ENCODE data around the gene SLC25A25. TPM values are rescaled to one million over a fixed set of nuclear protein-coding genes. Genes with fewer than 3 reads are reported as not detected.
"Not testable (repeated sequence)": the region's sequence is repeated elsewhere in the genome, so short reads cannot be mapped to it uniquely, and the experiment has no call there.

Gene SLC25A25
- total RNA-seq, 1 experiment from 2014 or later: 10.7 TPM

DNA sequence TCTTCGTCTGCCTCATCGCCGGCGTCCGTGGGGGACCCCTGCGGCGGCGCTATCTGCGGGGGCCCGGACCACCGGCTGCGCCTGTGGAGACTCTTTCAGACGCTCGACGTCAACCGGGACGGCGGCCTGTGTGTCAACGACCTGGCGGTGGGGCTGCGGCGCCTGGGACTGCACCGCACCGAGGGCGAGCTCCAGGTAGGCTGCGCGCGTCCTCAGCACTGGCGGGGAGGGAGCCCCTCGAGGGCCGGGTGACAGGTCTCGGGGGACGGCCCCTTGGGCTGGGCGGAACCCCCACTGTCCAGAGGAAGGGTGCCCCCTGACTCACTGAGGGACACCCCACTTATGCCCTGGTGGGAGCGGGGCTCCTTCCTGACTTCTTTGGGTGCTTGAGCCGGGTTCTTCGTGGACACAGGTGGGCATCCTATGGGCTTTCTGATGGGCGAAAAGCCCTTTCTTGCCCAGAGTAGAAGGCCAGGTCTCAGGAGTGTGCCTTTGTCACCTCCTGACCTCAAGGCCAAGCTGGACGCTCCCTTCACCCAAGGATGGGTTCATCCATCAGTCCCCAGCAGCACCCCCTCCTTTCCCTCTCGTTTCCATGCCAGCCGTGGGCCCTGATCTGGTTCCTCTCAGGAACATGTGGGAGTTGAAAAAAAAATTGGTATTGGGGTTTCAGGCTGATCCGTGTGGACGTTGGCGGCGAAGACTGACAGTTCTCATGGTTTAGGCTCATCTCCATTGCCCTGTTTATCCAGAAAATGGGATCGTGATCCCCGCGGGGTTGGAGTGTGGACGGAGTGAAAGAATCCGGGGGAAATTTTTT, 564 bp downstream of the SLC25A25 start:
- BruUV-seq (replicated peaks): no TSS peak
- in situ Hi-C loops (cut with HindIII; ENCODE audit: low pct_unique_long_range_greater_than_20kb, low sequenced_read_pairs): no loop called here
- no peak for DNase-seq (ENCODE audit: low read depth, low spot score)

DNA sequence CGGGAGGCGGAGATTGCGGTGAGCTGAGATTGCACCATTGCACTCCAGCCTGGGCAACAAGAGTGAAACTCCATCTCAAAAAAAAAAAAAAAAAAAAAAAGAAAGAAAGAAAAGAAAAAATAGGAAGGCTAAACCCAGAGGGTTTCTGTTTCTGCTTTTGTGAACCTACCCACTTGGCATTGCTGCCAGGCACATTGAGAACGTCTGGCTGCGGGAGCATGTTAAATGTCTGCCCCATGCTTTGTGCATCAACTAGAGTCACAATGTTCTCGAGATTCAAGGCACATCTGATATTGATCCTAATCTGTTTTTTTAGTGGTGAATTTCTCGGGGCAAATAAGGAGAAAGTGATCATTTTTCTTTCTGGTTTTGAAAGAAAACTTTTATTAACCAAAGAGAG, 2.8 kb downstream of the SLC25A25 start:
- in situ Hi-C loops (cut with HindIII; ENCODE audit: low pct_unique_long_range_greater_than_20kb, low sequenced_read_pairs): no loop called here
- Histone ChIP-seq H3K36me3 (ENCODE audit: control insufficient read depth, insufficient read depth, low read length) (no peaks in the 10 kb centered on the region), H3K27ac (ENCODE audit: low read length) (0 out of 2 replicates have a peak overlapping the region, but pooled peaks have one; percentile 29), H3K4me3 (ENCODE audit: low read depth in 2 of 2, low read length in 2 of 2) (no peak overlapping the region), H3K27me3 (ENCODE audit: control insufficient read depth, insufficient read depth, low read length) (no peaks in the 10 kb centered on the region), H3K4me1 (ENCODE audit: control insufficient read depth, insufficient read depth, low read length) (peaks cover 19% of the 10 kb centered on the region), H3K9me3 (ENCODE audit: control insufficient read depth, insufficient read depth, low read depth, low read length) (no peaks in the 10 kb centered on the region)
- no peak for ATAC-seq
- no TSS peak for BruUV-seq (replicated peaks)
- no peak for TF ChIP-seq TCF7L2 (IDR thresholded peaks at IDR 0.05; ENCODE audit: low read depth, low read length)
- TF ChIP-seq POLR2AphosphoS5 (IDR thresholded peaks at IDR 0.05; ENCODE audit: low read depth, low read length): no peak
- TF ChIP-seq, protein P1, sequence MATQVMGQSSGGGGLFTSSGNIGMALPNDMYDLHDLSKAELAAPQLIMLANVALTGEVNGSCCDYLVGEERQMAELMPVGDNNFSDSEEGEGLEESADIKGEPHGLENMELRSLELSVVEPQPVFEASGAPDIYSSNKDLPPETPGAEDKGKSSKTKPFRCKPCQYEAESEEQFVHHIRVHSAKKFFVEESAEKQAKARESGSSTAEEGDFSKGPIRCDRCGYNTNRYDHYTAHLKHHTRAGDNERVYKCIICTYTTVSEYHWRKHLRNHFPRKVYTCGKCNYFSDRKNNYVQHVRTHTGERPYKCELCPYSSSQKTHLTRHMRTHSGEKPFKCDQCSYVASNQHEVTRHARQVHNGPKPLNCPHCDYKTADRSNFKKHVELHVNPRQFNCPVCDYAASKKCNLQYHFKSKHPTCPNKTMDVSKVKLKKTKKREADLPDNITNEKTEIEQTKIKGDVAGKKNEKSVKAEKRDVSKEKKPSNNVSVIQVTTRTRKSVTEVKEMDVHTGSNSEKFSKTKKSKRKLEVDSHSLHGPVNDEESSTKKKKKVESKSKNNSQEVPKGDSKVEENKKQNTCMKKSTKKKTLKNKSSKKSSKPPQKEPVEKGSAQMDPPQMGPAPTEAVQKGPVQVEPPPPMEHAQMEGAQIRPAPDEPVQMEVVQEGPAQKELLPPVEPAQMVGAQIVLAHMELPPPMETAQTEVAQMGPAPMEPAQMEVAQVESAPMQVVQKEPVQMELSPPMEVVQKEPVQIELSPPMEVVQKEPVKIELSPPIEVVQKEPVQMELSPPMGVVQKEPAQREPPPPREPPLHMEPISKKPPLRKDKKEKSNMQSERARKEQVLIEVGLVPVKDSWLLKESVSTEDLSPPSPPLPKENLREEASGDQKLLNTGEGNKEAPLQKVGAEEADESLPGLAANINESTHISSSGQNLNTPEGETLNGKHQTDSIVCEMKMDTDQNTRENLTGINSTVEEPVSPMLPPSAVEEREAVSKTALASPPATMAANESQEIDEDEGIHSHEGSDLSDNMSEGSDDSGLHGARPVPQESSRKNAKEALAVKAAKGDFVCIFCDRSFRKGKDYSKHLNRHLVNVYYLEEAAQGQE (IDR thresholded peaks at IDR 0.05; ENCODE audit: insufficient read depth in 1 of 2, low read depth in 2 of 2, low read length in 1 of 2): no peak
- TF ChIP-seq, protein P2, sequence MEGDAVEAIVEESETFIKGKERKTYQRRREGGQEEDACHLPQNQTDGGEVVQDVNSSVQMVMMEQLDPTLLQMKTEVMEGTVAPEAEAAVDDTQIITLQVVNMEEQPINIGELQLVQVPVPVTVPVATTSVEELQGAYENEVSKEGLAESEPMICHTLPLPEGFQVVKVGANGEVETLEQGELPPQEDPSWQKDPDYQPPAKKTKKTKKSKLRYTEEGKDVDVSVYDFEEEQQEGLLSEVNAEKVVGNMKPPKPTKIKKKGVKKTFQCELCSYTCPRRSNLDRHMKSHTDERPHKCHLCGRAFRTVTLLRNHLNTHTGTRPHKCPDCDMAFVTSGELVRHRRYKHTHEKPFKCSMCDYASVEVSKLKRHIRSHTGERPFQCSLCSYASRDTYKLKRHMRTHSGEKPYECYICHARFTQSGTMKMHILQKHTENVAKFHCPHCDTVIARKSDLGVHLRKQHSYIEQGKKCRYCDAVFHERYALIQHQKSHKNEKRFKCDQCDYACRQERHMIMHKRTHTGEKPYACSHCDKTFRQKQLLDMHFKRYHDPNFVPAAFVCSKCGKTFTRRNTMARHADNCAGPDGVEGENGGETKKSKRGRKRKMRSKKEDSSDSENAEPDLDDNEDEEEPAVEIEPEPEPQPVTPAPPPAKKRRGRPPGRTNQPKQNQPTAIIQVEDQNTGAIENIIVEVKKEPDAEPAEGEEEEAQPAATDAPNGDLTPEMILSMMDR (IDR thresholded peaks at IDR 0.05): no peak
- TF ChIP-seq SIN3A (IDR thresholded peaks at IDR 0.05; ENCODE audit: borderline replicate concordance, insufficient read depth, low read depth, low read length): no peak
- ChIA-PET POLR2A (no interaction called here), CTCF (no interaction called here)
- intact Hi-C loops (cut with micrococcal nuclease; ENCODE audit: unreplicated experiment): no loop called here
- no peak for DNase-seq (ENCODE audit: low read depth, low spot score)

More for the DNA sequence above, 564 bp downstream of the SLC25A25 start:
- no peaks in the 10 kb centered on the region for H3K36me3 ChIP-seq (ENCODE audit: control insufficient read depth, insufficient read depth, low read length)
- peaks cover 23% of the 10 kb centered on the region for H3K4me1 ChIP-seq (ENCODE audit: control insufficient read depth, insufficient read depth, low read length)
- intact Hi-C loops (cut with micrococcal nuclease; ENCODE audit: unreplicated experiment): no loop called here
- H3K9me3 ChIP-seq (ENCODE audit: control insufficient read depth, insufficient read depth, low read depth, low read length): no peaks in the 10 kb centered on the region
- CTCF ChIA-PET: no interaction called here
- peak; percentile 17 for ATAC-seq
- TF ChIP-seq, protein P1 (IDR thresholded peaks at IDR 0.05; ENCODE audit: insufficient read depth in 1 of 2, low read depth in 2 of 2, low read length in 1 of 2): no peak
- no peak for TF ChIP-seq POLR2AphosphoS5 (IDR thresholded peaks at IDR 0.05; ENCODE audit: low read depth, low read length)
- TF ChIP-seq, protein P2 (IDR thresholded peaks at IDR 0.05): no peak
- no peak for TF ChIP-seq SIN3A (IDR thresholded peaks at IDR 0.05; ENCODE audit: borderline replicate concordance, insufficient read depth, low read depth, low read length)
- TF ChIP-seq TCF7L2 (IDR thresholded peaks at IDR 0.05; ENCODE audit: low read depth, low read length): no peak
- H3K4me3 ChIP-seq (ENCODE audit: low read depth in 2 of 2, low read length in 2 of 2): peak overlapping the region; percentile 79 to 84
- POLR2A ChIA-PET: no interaction called here
- peak overlapping the region; percentile 87 for H3K27ac ChIP-seq (ENCODE audit: low read length)
- H3K27me3 ChIP-seq (ENCODE audit: control insufficient read depth, insufficient read depth, low read length): no peaks in the 10 kb centered on the region

DNA sequence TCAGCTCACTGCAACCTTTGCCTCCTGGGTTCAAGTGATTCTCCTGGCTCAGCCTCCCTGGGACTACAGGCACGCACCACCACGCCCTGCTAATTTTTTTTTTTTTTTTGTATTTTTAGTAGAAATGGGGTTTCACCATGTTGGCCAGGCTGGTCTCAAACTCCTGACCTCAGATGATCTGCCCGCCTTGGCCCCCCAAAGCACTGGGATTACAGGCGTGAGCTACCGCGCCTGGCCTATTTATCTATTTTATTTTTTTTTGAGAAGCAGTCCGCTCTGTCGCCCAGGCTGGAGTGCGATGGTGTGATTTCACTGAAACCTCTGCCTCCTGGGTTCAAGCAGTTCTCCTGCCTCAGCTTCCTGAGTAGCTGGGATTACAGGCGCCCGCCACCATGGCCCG, 3.4 kb downstream of the SLC25A25 start:
- ATAC-seq; H3K27me3 ChIP-seq (ENCODE audit: control insufficient read depth, insufficient read depth, low read length); CTCF ChIA-PET; intact Hi-C loops (cut with micrococcal nuclease; ENCODE audit: unreplicated experiment); BruUV-seq (replicated peaks); H3K9me3 ChIP-seq (ENCODE audit: control insufficient read depth, insufficient read depth, low read depth, low read length); POLR2A ChIA-PET; DNase-seq (ENCODE audit: low read depth, low spot score); H3K27ac ChIP-seq (ENCODE audit: low read length); H3K4me3 ChIP-seq (ENCODE audit: low read depth in 2 of 2, low read length in 2 of 2); in situ Hi-C loops (cut with HindIII; ENCODE audit: low pct_unique_long_range_greater_than_20kb, low sequenced_read_pairs); H3K36me3 ChIP-seq (ENCODE audit: control insufficient read depth, insufficient read depth, low read length): not testable (repeated sequence)
- H3K4me1 ChIP-seq (ENCODE audit: control insufficient read depth, insufficient read depth, low read length): peaks cover 14% of the 10 kb centered on the region
